ENCODE results near the gene ACTA2.

GRCh38 chr10:88984525-88984924, 32.0 kb upstream of the ACTA2 start:
- TF ChIP-seq CTCF (conservative IDR thresholded peaks at IDR 0.05), result no peak
- TF ChIP-seq EZH2 (IDR thresholded peaks at IDR 0.05; ENCODE audit: low read depth), result no peak

Data from PC-9 (cell line).